ENCODE data around the gene C12orf50.
"Not testable (repeated sequence)": the region's sequence is repeated elsewhere in the genome, so short reads cannot be mapped to it uniquely, and the experiment has no call there.

Gene C12orf50

GRCh38 chr12:88035271-88035906 is 6.2 kb upstream of the C12orf50 start:
- no peak for TF ChIP-seq CTCF (IDR thresholded peaks at IDR 0.05; ENCODE audit: low read depth, low read length, missing control alignments)
- H3K4me3 ChIP-seq (replicated peaks; ENCODE audit: low read depth, low read length): peak overlapping the region; percentile 91
- peak; percentile 45 for DNase-seq (ENCODE audit: extremely low read depth, low read depth)

GRCh38 chr12:88031161-88031560 is 2.0 kb upstream of the C12orf50 start:
- DNase-seq (ENCODE audit: extremely low read depth, low read depth); H3K4me3 ChIP-seq (replicated peaks; ENCODE audit: low read depth, low read length): not testable (repeated sequence)

- no peak for TF ChIP-seq CTCF (IDR thresholded peaks at IDR 0.05; ENCODE audit: low read depth, low read length, missing control alignments)
- no peak for DNase-seq (ENCODE audit: extremely low read depth, low read depth)
- no peak overlapping the region for H3K4me3 ChIP-seq (replicated peaks; ENCODE audit: low read depth, low read length)
These were observed 3.0 kb downstream of the C12orf50 start for GRCh38 chr12:88026196-88026595.

GRCh38 chr12:88017964-88018363 is 11.2 kb downstream of the C12orf50 start:
- DNase-seq (ENCODE audit: extremely low read depth, low read depth): no peak
- no peak for TF ChIP-seq CTCF (IDR thresholded peaks at IDR 0.05; ENCODE audit: low read depth, low read length, missing control alignments)
- no peak overlapping the region for H3K4me3 ChIP-seq (replicated peaks; ENCODE audit: low read depth, low read length)

GRCh38 chr12:88015825-88016224 is 13.4 kb downstream of the C12orf50 start:
- no peak for TF ChIP-seq CTCF (IDR thresholded peaks at IDR 0.05; ENCODE audit: low read depth, low read length, missing control alignments)
- no peak for DNase-seq (ENCODE audit: extremely low read depth, low read depth)
- no peak overlapping the region for H3K4me3 ChIP-seq (replicated peaks; ENCODE audit: low read depth, low read length)

GRCh38 chr12:88011755-88012154 is 17.4 kb downstream of the C12orf50 start:
- DNase-seq (ENCODE audit: extremely low read depth, low read depth): no peak

GRCh38 chr12:88006351-88006750 is 22.9 kb downstream of the C12orf50 start:
- no peak for TF ChIP-seq CTCF (IDR thresholded peaks at IDR 0.05; ENCODE audit: low read depth, low read length, missing control alignments)
- no peak overlapping the region for H3K4me3 ChIP-seq (replicated peaks; ENCODE audit: low read depth, low read length)
- DNase-seq (ENCODE audit: extremely low read depth, low read depth): no peak

More at GRCh38 chr12:88011755-88012154, 17.4 kb downstream of the C12orf50 start:
- TF ChIP-seq CTCF (IDR thresholded peaks at IDR 0.05; ENCODE audit: low read depth, low read length, missing control alignments): no peak
- no peak overlapping the region for H3K4me3 ChIP-seq (replicated peaks; ENCODE audit: low read depth, low read length)

Data from HFF-Myc (cell line).